GM23338 (cell line): Measurements from ENCODE around the gene SMG7. TPM values are rescaled to one million over a fixed set of nuclear protein-coding genes. Genes with fewer than 3 reads are reported as not detected.

Experiments used
- ATAC-seq: fragments of 200-7000 bp; cut with Tn5 transposase; 3 replicates; pipeline ENCODE4 v1.9.1; 2020
- DNase-seq: peaks from one replicate; pipeline ENCODE4 v3.0.0-alpha.2; 2015; ENCODE audit warnings: low spot score
- H2AFZ ChIP-seq: fragments of 200-600 bp; sonication (generic); 2 replicates; pipeline ENCODE4 v1.8.0; 2016; ENCODE audit warnings: antibody characterized with exemption, mild to moderate bottlenecking, moderate library complexity
- H3F3A ChIP-seq: fragments of 200-600 bp; sonication (generic); replicated peaks from 2 replicates; pipeline ENCODE4 v1.8.0; 2017; ENCODE audit warnings: antibody characterized with exemption, mixed run types, low read depth
- H3K27ac ChIP-seq: fragments of 200-600 bp; sonication (generic); 2 replicates; pipeline ENCODE4 v1.6.1; 2016; ENCODE audit warnings: low read depth
- H3K27me3 ChIP-seq: fragments of 200-600 bp; sonication (generic); 2 replicates; pipeline ENCODE4 v1.8.0; 2016; ENCODE audit warnings: mild to moderate bottlenecking, mixed run types, moderate library complexity; ENCODE audit not compliant: insufficient read depth
- H3K36me3 ChIP-seq: fragments of 200-600 bp; sonication (generic); 2 replicates; pipeline ENCODE4 v1.8.0; 2016; ENCODE audit warnings: mild to moderate bottlenecking; ENCODE audit not compliant: insufficient read depth
- H3K4me1 ChIP-seq: fragments of 200-600 bp; sonication (generic); 2 replicates; pipeline ENCODE4 v1.8.0; 2016; ENCODE audit warnings: mild to moderate bottlenecking, moderate library complexity; ENCODE audit not compliant: insufficient read depth
- H3K4me2 ChIP-seq: fragments of 200-600 bp; sonication (generic); 2 replicates; pipeline ENCODE4 v1.7.1; 2017; ENCODE audit warnings: mixed run types
- H3K4me3 ChIP-seq: fragments of 200-600 bp; sonication (generic); 2 replicates; pipeline ENCODE4 v1.6.1; 2016; ENCODE audit warnings: mixed run types
- H3K79me2 ChIP-seq: fragments of 200-600 bp; sonication (generic); replicated peaks from 2 replicates; pipeline ENCODE4 v1.8.0; 2017; ENCODE audit warnings: mild to moderate bottlenecking; ENCODE audit not compliant: insufficient read depth
- H3K9me2 ChIP-seq: fragments of 200-600 bp; sonication (generic); 2 replicates; pipeline ENCODE4 v1.8.0; 2017; ENCODE audit not compliant: insufficient read depth
- H4K20me1 ChIP-seq: fragments of 200-600 bp; sonication (generic); replicated peaks from 2 replicates; pipeline ENCODE4 v1.8.0; 2017; ENCODE audit warnings: mild to moderate bottlenecking; ENCODE audit not compliant: insufficient read depth
- H3K27ac Mint-ChIP-seq: 2 replicates; pipeline ENCODE4 v1.8.0; 2020; ENCODE audit warnings: inconsistent platforms, mild to moderate bottlenecking, moderate library complexity, mixed read lengths
- H3K27me3 Mint-ChIP-seq: 3 replicates; pipeline ENCODE4 v1.8.0; 2022; ENCODE audit warnings: low read depth, mild to moderate bottlenecking, moderate library complexity, mixed read lengths, inconsistent platforms; ENCODE audit not compliant: insufficient read depth, poor library complexity
- H3K36me3 Mint-ChIP-seq: 3 replicates; pipeline ENCODE4 v1.8.0; 2021; ENCODE audit warnings: low read depth, mild to moderate bottlenecking, inconsistent platforms, moderate library complexity, mixed read lengths
- H3K4me1 Mint-ChIP-seq: 3 replicates; pipeline ENCODE4 v1.8.0; 2020; ENCODE audit warnings: mild to moderate bottlenecking, inconsistent platforms, mixed read lengths
- H3K4me3 Mint-ChIP-seq: 3 replicates; pipeline ENCODE4 v1.8.0; 2021; ENCODE audit warnings: moderate library complexity, mild to moderate bottlenecking, inconsistent platforms, mixed read lengths
- H3K9me3 Mint-ChIP-seq: 3 replicates; pipeline ENCODE4 v1.8.0; 2020; ENCODE audit warnings: moderate library complexity, mild to moderate bottlenecking, inconsistent platforms, mixed read lengths
- CREB1 ChIP-seq: fragments of 250-450 bp; sonication (Bioruptor Pico); IDR thresholded peaks from 2 replicates; pipeline ENCODE4 v1.5.0; 2020; ENCODE audit warnings: low read depth, mild to moderate bottlenecking, moderate library complexity
- ETS1 ChIP-seq: IDR thresholded peaks from 2 replicates; pipeline ENCODE4 v1.6.1; 2016; ENCODE audit warnings: antibody characterized with exemption
- EZH2 ChIP-seq: fragments of 200-600 bp; sonication (generic); IDR thresholded peaks from one replicate; pipeline ENCODE4 v1.8.0; 2017; ENCODE audit warnings: antibody characterized with exemption, mild to moderate bottlenecking, low read depth; ENCODE audit not compliant: unreplicated experiment
- EZH2phosphoT487 ChIP-seq: fragments of 200-600 bp; sonication (generic); IDR thresholded peaks from one replicate; pipeline ENCODE4 v1.8.1; 2018; ENCODE audit warnings: antibody characterized with exemption; ENCODE audit not compliant: unreplicated experiment
- JUNB ChIP-seq: IDR thresholded peaks from one replicate; pipeline ENCODE4 v1.6.1; 2016; ENCODE audit warnings: antibody characterized with exemption; ENCODE audit not compliant: unreplicated experiment
- NANOG ChIP-seq: IDR thresholded peaks from 2 replicates; pipeline ENCODE4 v1.6.1; 2016; ENCODE audit warnings: antibody characterized with exemption, borderline replicate concordance
- POLR2AphosphoS5 ChIP-seq: IDR thresholded peaks from 2 replicates; pipeline ENCODE4 v1.6.1; 2016; ENCODE audit warnings: antibody characterized with exemption, low read depth
- REST ChIP-seq: IDR thresholded peaks from one replicate; pipeline ENCODE4 v1.6.1; 2018; ENCODE audit warnings: antibody characterized with exemption; ENCODE audit not compliant: unreplicated experiment
- STAT1 ChIP-seq: IDR thresholded peaks from one replicate; pipeline ENCODE4 v1.6.1; 2016; ENCODE audit warnings: antibody characterized with exemption; ENCODE audit not compliant: unreplicated experiment
- ZNF114 ChIP-seq: fragments of 250-450 bp; sonication (Bioruptor Pico); IDR thresholded peaks from 2 replicates; pipeline ENCODE4 v1.5.0; 2020; ENCODE audit warnings: mild to moderate bottlenecking, moderate library complexity
- ZNF331 ChIP-seq: fragments of 250-450 bp; sonication (Bioruptor Pico); IDR thresholded peaks from 2 replicates; pipeline ENCODE4 v1.5.0; 2020; ENCODE audit warnings: low read depth, mild to moderate bottlenecking, moderate library complexity
- ZNF462 ChIP-seq: fragments of 250-450 bp; sonication (Bioruptor Pico); IDR thresholded peaks from 2 replicates; pipeline ENCODE4 v1.5.0; 2020; ENCODE audit warnings: mild to moderate bottlenecking, moderate library complexity
- polyA plus RNA-seq: library from polyadenylated mRNA; unstranded; fragments of >200 nt; fragmentation: Nextera tagmentation; extraction: Ambion mirVana; gene quantifications from 2 replicates; pipeline ENCODE4 v1.2.1, GENCODE V29; 2016
- total RNA-seq: library from RNA; depleted of rRNA; stranded (reverse); fragments of >200 nt; shearing (Covaris generic); gene quantifications from 2 replicates; pipeline ENCODE4 v1.2.3, GENCODE V29; 2014
- TF ChIP-seq, protein P1 (sequence below), 2 experiments: fragments of 200-600 bp in 1 of 2; sonication (generic) in 1 of 2; conservative IDR thresholded peaks; 2 replicates each; pipeline versions ENCODE4 v1.5.1 to v1.6.1; 2016 to 2017; ENCODE audit warnings: antibody characterized with exemption in 2 of 2, low read depth in 2 of 2, mild to moderate bottlenecking in 2 of 2, moderate library complexity in 1 of 2

Gene SMG7
- total and polyA plus RNA-seq, 2 experiments from 2014 or later, result 33.0 to 79.4 TPM

DNA sequence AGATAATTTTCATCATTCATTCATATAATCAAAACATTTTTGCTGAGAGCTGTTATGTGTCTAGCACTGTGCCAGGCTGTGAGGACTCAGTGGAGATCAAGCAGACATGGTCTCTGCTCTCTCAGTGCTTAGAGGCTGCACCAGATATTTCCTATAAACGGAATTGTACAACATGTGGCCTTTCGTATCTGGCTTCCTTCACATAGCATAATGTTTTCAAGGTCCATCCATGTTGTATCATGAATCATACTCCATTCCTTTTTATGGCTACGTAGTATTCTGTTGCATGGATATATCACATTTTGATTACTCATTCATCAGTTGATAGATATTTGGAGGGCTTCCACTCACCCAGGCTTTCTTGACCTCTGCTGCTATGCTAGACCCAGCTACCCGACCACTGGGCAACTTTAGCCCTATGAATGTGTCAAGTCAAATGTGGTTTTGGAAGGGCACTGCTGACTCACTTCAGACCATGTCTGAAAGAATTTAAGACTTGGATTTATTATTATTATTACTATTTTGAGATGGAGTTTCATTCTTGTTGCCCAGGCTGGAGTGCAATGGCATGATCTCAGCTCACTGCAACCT is 99.5 kb downstream of the SMG7 start:
- H3K27me3 ChIP-seq, result no peaks in the 10 kb centered on the region
- H3K9me3 Mint-ChIP-seq, result no peaks in the 10 kb centered on the region
- TF ChIP-seq ETS1 (no peak), ZNF331 (CRISPR knock-in tag) (no peak), ZNF462 (CRISPR knock-in tag) (no peak), JUNB (no peak), POLR2AphosphoS5 (no peak), CREB1 (CRISPR knock-in tag) (no peak), NANOG (no peak), EZH2phosphoT487 (no peak), EZH2 (no peak), ZNF114 (CRISPR knock-in tag) (no peak), REST (no peak), STAT1 (no peak)
- TF ChIP-seq, protein P1, sequence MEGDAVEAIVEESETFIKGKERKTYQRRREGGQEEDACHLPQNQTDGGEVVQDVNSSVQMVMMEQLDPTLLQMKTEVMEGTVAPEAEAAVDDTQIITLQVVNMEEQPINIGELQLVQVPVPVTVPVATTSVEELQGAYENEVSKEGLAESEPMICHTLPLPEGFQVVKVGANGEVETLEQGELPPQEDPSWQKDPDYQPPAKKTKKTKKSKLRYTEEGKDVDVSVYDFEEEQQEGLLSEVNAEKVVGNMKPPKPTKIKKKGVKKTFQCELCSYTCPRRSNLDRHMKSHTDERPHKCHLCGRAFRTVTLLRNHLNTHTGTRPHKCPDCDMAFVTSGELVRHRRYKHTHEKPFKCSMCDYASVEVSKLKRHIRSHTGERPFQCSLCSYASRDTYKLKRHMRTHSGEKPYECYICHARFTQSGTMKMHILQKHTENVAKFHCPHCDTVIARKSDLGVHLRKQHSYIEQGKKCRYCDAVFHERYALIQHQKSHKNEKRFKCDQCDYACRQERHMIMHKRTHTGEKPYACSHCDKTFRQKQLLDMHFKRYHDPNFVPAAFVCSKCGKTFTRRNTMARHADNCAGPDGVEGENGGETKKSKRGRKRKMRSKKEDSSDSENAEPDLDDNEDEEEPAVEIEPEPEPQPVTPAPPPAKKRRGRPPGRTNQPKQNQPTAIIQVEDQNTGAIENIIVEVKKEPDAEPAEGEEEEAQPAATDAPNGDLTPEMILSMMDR (conservative IDR thresholded peaks at IDR 0.05; ENCODE audit: low read depth in 2 of 2), result no peak
- no peaks in the 10 kb centered on the region for H3K4me1 Mint-ChIP-seq
- no peaks in the 10 kb centered on the region for H4K20me1 ChIP-seq
- peaks cover 7% of the 10 kb centered on the region for H3K27me3 Mint-ChIP-seq
- 0 out of 2 replicates have a peak, but pooled peaks cover 3% of the 10 kb centered on the region for H3K9me2 ChIP-seq
- no peaks in the 10 kb centered on the region for H3K79me2 ChIP-seq
- H3K4me2 ChIP-seq, result no peak overlapping the region
- ATAC-seq (no peak), DNase-seq (no peak)
- no peaks in the 10 kb centered on the region for H3K36me3 ChIP-seq
- no peak overlapping the region for H3K27ac ChIP-seq
- no peaks in the 10 kb centered on the region for H3K36me3 Mint-ChIP-seq
- no peak overlapping the region for H3K4me3 ChIP-seq
- H3K4me1 ChIP-seq, result no peaks in the 10 kb centered on the region
- H3K27ac Mint-ChIP-seq, result no peak overlapping the region
- H3K4me3 Mint-ChIP-seq, result no peak overlapping the region
- H3F3A ChIP-seq, result no peaks in the 10 kb centered on the region
- H2AFZ ChIP-seq, result no peak overlapping the region
